MM.1S (cell line): ENCODE measurements around the gene HTR2C.

Source experiments
- DNase-seq: peaks from one replicate; pipeline ENCODE4 v3.0.0-alpha.2; 2015
- H2AFZ ChIP-seq: fragments of 300-600 bp; sonication (generic); 2 replicates; pipeline ENCODE4 v1.6.0; 2016; ENCODE audit warnings: antibody characterized with exemption, low read length
- H3F3A ChIP-seq: fragments of 300-600 bp; sonication (generic); 2 replicates; pipeline ENCODE4 v1.6.1; 2016; ENCODE audit warnings: mild to moderate bottlenecking, antibody characterized with exemption, low read length, moderate library complexity, mixed read lengths; ENCODE audit not compliant: insufficient read depth
- H3K27ac ChIP-seq: fragments of 300-600 bp; sonication (generic); 2 replicates; pipeline ENCODE4 v1.5.1; 2016; ENCODE audit warnings: mild to moderate bottlenecking, low read length
- H3K27me3 ChIP-seq: fragments of 300-600 bp; sonication (generic); replicated peaks from 2 replicates; pipeline ENCODE4 v1.6.0; 2016; ENCODE audit warnings: low read length; ENCODE audit not compliant: insufficient read depth
- H3K36me3 ChIP-seq: fragments of 300-600 bp; sonication (generic); replicated peaks from 2 replicates; pipeline ENCODE4 v1.6.1; 2016; ENCODE audit warnings: mild to moderate bottlenecking, low read length, mixed read lengths; ENCODE audit not compliant: insufficient read depth
- H3K4me1 ChIP-seq: fragments of 300-600 bp; sonication (generic); 2 replicates; pipeline ENCODE4 v1.6.1; 2016; ENCODE audit warnings: low read length, mixed read lengths
- H3K4me2 ChIP-seq: fragments of 300-600 bp; sonication (generic); 2 replicates; pipeline ENCODE4 v1.6.0; 2016; ENCODE audit warnings: low read depth, low read length
- H3K4me3 ChIP-seq: fragments of 300-600 bp; sonication (generic); 2 replicates; pipeline ENCODE4 v1.5.1; 2016; ENCODE audit warnings: low read length, mixed read lengths
- H3K79me2 ChIP-seq: fragments of 300-600 bp; sonication (generic); 2 replicates; pipeline ENCODE4 v1.6.1; 2016; ENCODE audit warnings: mixed run types, low read length, mixed read lengths
- H3K9ac ChIP-seq: fragments of 300-600 bp; sonication (generic); 2 replicates; pipeline ENCODE4 v1.6.1; 2016; ENCODE audit warnings: low read length, mixed read lengths
- H3K9me2 ChIP-seq: fragments of 300-600 bp; sonication (generic); replicated peaks from 2 replicates; pipeline ENCODE4 v1.6.1; 2016; ENCODE audit warnings: mild to moderate bottlenecking, low read length, mixed read lengths; ENCODE audit not compliant: insufficient read depth
- H3K9me3 ChIP-seq: fragments of 300-600 bp; sonication (generic); replicated peaks from 2 replicates; pipeline ENCODE4 v1.6.1; 2016; ENCODE audit warnings: mild to moderate bottlenecking, low read length, mixed read lengths; ENCODE audit not compliant: insufficient read depth
- H4K20me1 ChIP-seq: fragments of 300-600 bp; sonication (generic); 2 replicates; pipeline ENCODE4 v1.6.1; 2016; ENCODE audit warnings: mild to moderate bottlenecking, low read length, moderate library complexity, mixed read lengths; ENCODE audit not compliant: insufficient read depth
- CTCF ChIP-seq: fragments of 300-600 bp; sonication (generic); IDR thresholded peaks from 2 replicates; pipeline ENCODE4 v1.5.1; 2016; ENCODE audit warnings: antibody characterized with exemption, low read length, mixed read lengths
- EZH2 ChIP-seq: fragments of 300-600 bp; sonication (generic); optimal IDR thresholded peaks from 2 replicates; pipeline ENCODE3; 2017; ENCODE audit warnings: low read depth, mild to moderate bottlenecking, antibody characterized with exemption, low read length, mixed read lengths
- EZH2phosphoT487 ChIP-seq: fragments of 300-600 bp; sonication (generic); IDR thresholded peaks from 2 replicates; pipeline ENCODE4 v1.6.1; 2018; ENCODE audit warnings: antibody characterized with exemption, low read length

The HTR2C gene

GRCh38 chrX:114715096-114715495 lies 131.2 kb downstream of the HTR2C start:
- no peaks in the 10 kb centered on the region for H3K36me3 ChIP-seq
- DNase-seq: no peak
- H3K79me2 ChIP-seq: no peaks in the 10 kb centered on the region
- TF ChIP-seq EZH2phosphoT487 (no peak), EZH2 (no peak), CTCF (no peak)
- no peak overlapping the region for H3K4me2 ChIP-seq
- no peaks in the 10 kb centered on the region for H3K9me3 ChIP-seq
- no peaks in the 10 kb centered on the region for H3K9me2 ChIP-seq
- no peaks in the 10 kb centered on the region for H3K27me3 ChIP-seq
- H3K4me1 ChIP-seq: no peaks in the 10 kb centered on the region
- no peak overlapping the region for H3K27ac ChIP-seq
- H2AFZ ChIP-seq: no peak overlapping the region
- no peaks in the 10 kb centered on the region for H3F3A ChIP-seq
- H4K20me1 ChIP-seq: no peaks in the 10 kb centered on the region
- no peak overlapping the region for H3K9ac ChIP-seq
- H3K4me3 ChIP-seq: no peak overlapping the region

- no peak overlapping the region for H3K4me2 ChIP-seq
- no peaks in the 10 kb centered on the region for H3K79me2 ChIP-seq
- H3K27ac ChIP-seq: no peak overlapping the region
- no peak for DNase-seq
- no peaks in the 10 kb centered on the region for H3K27me3 ChIP-seq
- no peak overlapping the region for H3K9ac ChIP-seq
- no peaks in the 10 kb centered on the region for H3K9me3 ChIP-seq
- no peaks in the 10 kb centered on the region for H3K36me3 ChIP-seq
- H3F3A ChIP-seq: no peaks in the 10 kb centered on the region
- no peaks in the 10 kb centered on the region for H4K20me1 ChIP-seq
- H3K9me2 ChIP-seq: no peaks in the 10 kb centered on the region
- H2AFZ ChIP-seq: no peak overlapping the region
- no peak overlapping the region for H3K4me3 ChIP-seq
- H3K4me1 ChIP-seq: no peaks in the 10 kb centered on the region
- TF ChIP-seq CTCF (peak; percentile 41), EZH2 (no peak), EZH2phosphoT487 (no peak)
Measured at GRCh38 chrX:114717921-114718320, 134.0 kb downstream of the HTR2C start.

DNA sequence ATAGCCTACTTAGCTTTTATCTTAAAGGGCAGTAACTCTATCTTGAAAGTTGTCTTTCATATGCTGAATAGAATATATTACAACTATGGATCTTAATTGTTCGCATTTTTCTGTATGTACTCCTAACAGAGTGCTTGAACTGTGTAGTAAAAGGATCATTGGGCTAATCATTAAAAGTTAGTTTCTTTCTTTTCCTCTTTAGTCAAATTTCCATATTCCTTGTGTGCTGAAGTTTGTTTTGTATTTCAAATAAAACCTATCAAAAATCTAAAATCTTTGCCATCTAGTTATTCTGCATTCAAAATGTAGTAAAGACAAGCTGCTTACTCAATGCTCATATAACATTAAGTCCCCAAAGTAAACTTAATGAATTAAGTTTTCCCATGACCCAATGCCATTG lies 182.7 kb downstream of the HTR2C start:
- Histone ChIP-seq H3K27ac (no peak overlapping the region), H4K20me1 (no peaks in the 10 kb centered on the region), H3F3A (no peaks in the 10 kb centered on the region), H3K4me2 (no peak overlapping the region), H3K4me1 (no peaks in the 10 kb centered on the region), H3K79me2 (no peaks in the 10 kb centered on the region), H3K9ac (no peak overlapping the region), H2AFZ (no peak overlapping the region), H3K27me3 (no peaks in the 10 kb centered on the region), H3K36me3 (no peaks in the 10 kb centered on the region), H3K4me3 (no peak overlapping the region), H3K9me3 (no peaks in the 10 kb centered on the region), H3K9me2 (no peaks in the 10 kb centered on the region)
- no peak for DNase-seq
- TF ChIP-seq EZH2 (no peak), EZH2phosphoT487 (no peak), CTCF (no peak)

GRCh38 chrX:114774691-114775090 lies 190.8 kb downstream of the HTR2C start:
- no peaks in the 10 kb centered on the region for H3K9me2 ChIP-seq
- TF ChIP-seq EZH2 (no peak), CTCF (no peak), EZH2phosphoT487 (no peak)
- H3K27me3 ChIP-seq: no peaks in the 10 kb centered on the region
- H3F3A ChIP-seq: no peaks in the 10 kb centered on the region
- H3K4me1 ChIP-seq: no peaks in the 10 kb centered on the region
- H3K36me3 ChIP-seq: no peaks in the 10 kb centered on the region
- no peak overlapping the region for H3K4me3 ChIP-seq
- no peaks in the 10 kb centered on the region for H4K20me1 ChIP-seq
- H3K9ac ChIP-seq: no peak overlapping the region
- H2AFZ ChIP-seq: no peak overlapping the region
- no peak overlapping the region for H3K27ac ChIP-seq
- DNase-seq: no peak
- H3K9me3 ChIP-seq: no peaks in the 10 kb centered on the region
- H3K4me2 ChIP-seq: no peak overlapping the region
- no peaks in the 10 kb centered on the region for H3K79me2 ChIP-seq
